C4-2B (cell line): ENCODE results near the gene CIDEA.

ENCODE experiments used
- CTCF ChIP-seq: fragments of 450-650 bp; conservative IDR thresholded peaks from 2 replicates; pipeline ENCODE4 v1.5.1; 2017; ENCODE audit warnings: mild to moderate bottlenecking
- ZFX ChIP-seq: fragments of 450-650 bp; IDR thresholded peaks from 2 replicates; pipeline ENCODE4 v1.6.1; 2017

- TF ChIP-seq CTCF (no peak), ZFX (no peak)
Observed at GRCh38 chr18:12291161-12291560, 37.0 kb downstream of the CIDEA start.
